GM18507 (cell line): ENCODE data around the gene TSPAN15.
"Not testable (repeated sequence)": the region's sequence is repeated elsewhere in the genome, so short reads cannot be mapped to it uniquely, and the experiment has no call there.

Source experiments
- DNase-seq: peaks from one replicate; pipeline ENCODE4 v3.0.0; 2011; ENCODE audit warnings: low read depth; ENCODE audit not compliant: insufficient read length; ENCODE audit errors: extremely low spot score
- FAIRE-seq: peaks from 2 replicates; lab custom pipeline; 2011; peaks lifted over from hg19 to GRCh38; lab: Jason Lieb, UNC

The TSPAN15 gene

GRCh38 chr10:69439813-69440506 is 11.3 kb upstream of the TSPAN15 start:
- no peak for DNase-seq

DNA sequence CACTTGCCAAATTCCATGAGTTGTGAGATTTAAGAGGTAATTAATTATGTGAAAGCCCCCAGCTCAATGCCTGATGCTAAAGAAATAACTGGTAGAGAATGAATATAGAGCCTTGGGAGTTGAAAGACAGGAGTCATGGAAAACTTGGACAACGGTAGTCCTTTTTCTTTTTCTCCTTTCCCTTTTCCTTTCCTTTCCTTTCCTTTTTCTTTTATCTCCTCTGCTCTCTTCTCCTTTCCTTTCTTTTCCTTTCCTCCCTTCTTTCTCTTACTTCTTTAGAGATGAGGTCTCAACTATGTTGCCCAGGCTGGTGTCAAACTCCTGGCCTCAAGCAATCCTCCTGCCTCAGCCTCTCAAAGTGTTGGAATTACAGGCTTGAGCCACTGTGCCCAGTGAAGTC is 7.9 kb upstream of the TSPAN15 start:
- no peak for FAIRE-seq
- DNase-seq = no peak

More at GRCh38 chr10:69439813-69440506, 11.3 kb upstream of the TSPAN15 start:
- no peak for FAIRE-seq

GRCh38 chr10:69445041-69445440 is 6.2 kb upstream of the TSPAN15 start:
- FAIRE-seq = no peak
- no peak for DNase-seq

DNA sequence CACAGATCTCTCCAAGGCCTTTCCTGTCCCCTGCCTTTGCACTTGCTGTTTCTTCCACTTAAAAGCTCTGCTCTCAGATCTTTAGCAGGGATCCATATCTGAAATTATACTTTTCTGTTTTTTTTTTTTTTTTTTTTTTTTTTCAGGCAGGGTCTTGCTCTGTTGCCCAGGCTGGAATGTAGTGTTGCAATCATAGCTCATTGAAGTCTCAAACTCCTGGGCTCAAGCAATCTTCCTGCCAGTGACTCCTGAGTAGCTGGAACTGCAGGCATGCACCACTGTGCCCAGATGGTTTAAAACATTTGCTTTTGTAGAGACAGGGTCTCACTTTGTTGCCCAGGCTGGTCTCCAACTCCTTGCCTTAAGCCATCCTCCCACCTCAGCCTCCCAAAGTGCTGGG is 5.0 kb upstream of the TSPAN15 start:
- FAIRE-seq (no peak), DNase-seq (no peak)

GRCh38 chr10:69446650-69447151 is 4.6 kb upstream of the TSPAN15 start:
- FAIRE-seq (no peak), DNase-seq (no peak)

DNA sequence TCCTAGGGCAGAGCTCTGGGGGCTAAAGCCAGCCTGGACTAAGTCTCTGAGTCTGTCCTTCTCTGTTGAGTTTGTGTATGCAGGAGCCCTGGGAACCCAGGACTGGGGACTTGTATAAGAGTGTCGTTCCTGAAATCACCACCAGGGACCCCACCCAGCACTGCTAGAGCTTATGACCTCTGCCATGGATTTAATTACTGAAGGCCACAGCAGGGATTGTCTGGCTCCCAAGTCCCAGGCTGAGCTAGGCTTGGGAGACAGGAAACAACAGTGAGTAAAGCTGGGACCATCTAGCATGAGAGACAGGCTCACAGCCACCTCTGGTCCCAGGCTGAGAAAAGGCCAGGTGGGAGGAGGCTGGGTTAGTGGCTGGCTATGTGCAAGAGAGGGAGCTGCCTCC is 1.4 kb upstream of the TSPAN15 start:
- DNase-seq (no peak), FAIRE-seq (no peak)

GRCh38 chr10:69450395-69450794 is 870 bp upstream of the TSPAN15 start:
- not testable (repeated sequence) for FAIRE-seq, DNase-seq

GRCh38 chr10:69451784-69452251 is 553 bp downstream of the TSPAN15 start:
- no peak for FAIRE-seq
- DNase-seq = no peak

GRCh38 chr10:69452676-69453415 is 1.6 kb downstream of the TSPAN15 start:
- FAIRE-seq (no peak), DNase-seq (no peak)

GRCh38 chr10:69453795-69454194 is 2.5 kb downstream of the TSPAN15 start:
- FAIRE-seq (no peak), DNase-seq (no peak)

- no peak for DNase-seq
- FAIRE-seq = no peak
Observed at GRCh38 chr10:69455006-69455763, 3.9 kb downstream of the TSPAN15 start.

- no peak for DNase-seq
- FAIRE-seq = no peak
Observed at GRCh38 chr10:69456880-69457693, 5.8 kb downstream of the TSPAN15 start.

DNA sequence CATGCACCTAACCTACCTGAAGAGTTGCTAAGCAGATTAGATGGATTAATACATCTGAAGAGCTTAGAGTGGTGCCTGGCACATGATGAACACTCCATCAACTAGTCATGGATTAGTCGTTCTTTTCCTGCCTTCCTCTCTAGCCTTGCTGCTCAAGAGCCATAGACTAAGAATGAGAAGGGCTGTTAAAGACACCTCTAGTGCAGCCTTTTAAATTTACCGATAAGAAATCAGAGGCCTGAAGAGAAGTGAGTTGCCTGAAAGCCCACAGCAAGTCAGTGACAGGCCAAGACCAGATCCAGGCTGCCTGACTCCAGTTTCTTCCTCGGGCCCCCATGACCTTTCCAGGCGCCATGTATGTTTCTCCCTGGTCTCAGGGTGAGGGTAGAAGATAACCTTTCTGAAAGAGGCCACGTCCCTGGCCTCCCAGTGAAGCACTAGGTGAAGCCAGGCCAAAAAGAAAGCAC is 6.5 kb downstream of the TSPAN15 start:
- FAIRE-seq (no peak), DNase-seq (no peak)

DNA sequence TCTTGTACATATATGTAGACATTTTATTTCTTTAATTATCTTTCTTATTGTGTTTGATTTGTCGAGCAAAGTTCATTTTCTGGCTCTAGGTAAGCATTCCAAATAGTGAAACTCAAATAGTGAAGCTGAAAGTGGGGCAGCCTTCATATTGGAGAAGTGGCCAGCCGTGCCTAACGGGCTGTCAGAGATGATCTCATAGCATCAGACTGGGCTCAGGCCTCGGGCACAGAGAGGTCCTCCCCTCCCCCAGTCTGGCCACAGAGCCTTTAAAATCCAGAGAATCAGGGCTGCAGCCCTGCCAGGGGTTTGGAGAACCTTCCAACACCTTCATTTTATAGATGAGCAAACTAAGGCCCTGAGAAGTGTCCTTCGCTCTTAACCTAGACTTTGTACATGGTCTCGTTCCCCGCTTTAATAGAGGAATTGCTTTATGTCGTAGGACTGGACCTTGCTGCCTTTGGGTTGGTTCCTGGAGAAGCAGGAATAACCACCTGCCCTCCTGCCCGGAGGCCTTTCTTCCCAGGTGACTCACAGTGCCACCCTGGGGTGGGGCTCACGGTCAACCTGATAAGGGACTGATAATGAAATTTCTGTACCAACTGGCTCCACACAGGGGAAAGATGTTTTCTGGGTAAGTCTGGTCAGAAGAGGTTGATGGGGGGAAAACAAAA is 7.3 kb downstream of the TSPAN15 start:
- DNase-seq (no peak), FAIRE-seq (no peak)

DNA sequence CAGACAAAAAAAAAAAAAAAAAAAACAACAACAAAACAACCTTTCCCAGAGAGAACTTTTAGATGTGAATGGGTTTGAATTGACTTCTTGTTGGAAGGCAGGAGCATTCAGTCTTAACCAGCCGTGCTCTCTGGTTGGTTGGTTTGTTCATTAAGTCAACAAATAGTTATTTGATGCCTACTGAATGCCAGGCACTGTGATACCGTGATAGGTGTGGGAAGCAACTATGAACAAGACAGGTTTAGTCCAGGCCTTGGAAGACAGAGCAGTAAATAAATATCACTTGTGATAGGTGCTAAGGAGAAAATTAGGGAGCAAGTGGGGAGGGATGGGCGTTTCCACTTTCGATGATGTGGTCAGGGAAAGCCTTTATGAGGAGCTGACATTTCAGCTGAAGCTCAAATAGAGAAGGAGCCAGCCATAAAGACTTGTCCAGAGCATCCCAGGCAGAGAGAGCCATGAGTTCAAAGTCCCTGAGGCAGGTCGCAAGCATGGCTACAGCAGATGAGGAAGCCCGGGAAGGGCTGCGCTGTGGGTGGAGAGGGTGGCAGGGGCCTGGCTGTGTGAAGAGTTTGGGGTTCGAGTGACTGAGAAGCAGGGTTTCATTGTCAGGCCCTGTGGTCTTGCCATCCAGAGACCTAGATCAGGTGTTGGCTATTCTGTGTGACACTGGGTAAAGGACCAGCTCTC is 8.0 kb downstream of the TSPAN15 start:
- DNase-seq (no peak), FAIRE-seq (no peak)

DNA sequence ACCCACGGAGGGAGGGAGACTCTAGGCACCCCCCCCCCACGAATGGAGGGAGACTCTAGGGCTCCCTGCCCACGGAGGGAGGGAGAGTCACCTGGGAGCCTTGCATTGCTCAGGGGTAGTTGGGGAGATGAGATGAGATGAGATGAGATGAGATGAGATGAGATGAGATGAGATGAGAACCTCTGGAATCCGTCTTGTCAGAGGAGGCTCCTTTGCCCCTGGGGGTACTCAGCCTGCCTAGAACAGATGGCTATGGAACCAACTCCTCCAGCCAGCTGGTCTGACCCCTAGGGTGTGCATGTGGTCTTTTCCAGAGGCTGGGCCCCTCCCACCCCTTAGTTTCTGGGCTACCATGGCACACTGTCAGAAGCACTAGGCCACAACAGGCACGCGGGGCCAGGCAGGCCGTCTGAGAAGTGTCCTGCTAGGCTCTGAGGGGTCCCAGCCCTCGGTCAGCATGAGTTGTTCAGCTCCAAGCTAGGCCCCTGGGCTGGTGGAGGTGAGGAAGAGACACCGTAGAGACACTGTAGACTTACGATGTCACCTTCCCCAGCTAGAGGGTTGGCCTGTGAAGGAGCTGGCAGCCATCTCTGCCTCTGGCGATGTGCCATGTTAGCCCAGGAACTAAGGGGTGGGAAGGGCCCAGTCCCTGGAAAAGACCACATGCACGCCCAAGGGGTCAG is 8.8 kb downstream of the TSPAN15 start:
- FAIRE-seq (no peak), DNase-seq (no peak)

DNA sequence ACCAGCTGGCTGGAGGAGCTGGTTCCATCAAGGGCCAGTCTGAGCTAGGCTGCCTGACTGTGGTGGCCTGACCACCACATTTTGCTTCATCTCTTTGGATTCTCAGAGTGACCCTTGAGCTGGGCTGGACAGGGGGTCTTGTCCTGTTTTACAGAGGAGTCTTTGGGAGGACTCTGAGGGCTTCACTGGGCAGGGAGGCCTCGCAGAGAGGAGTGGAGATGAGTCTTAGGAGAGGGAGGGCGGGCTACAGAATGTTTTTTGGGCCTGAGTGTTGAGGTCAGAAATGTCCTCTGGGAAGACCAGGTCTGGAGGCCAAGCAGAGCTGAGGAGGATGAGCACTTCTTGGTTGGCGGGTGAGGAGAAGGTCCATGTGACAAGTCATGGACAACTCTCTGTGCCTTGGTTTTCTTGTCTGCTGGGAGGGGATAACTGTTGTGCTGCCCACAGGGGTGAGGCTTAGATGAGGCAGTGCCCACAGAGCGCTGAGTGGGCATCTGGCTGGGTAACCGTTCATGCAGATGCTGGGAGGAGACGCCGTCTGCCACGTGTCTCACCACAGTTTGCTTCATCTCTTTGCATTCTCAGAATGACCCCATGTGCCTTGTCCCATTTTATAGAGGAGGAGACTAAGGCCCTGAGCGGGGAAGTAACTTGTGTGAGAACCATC is 9.4 kb downstream of the TSPAN15 start:
- DNase-seq (no peak), FAIRE-seq (no peak)
